ENCODE data around the gene ATG12.

DNA sequence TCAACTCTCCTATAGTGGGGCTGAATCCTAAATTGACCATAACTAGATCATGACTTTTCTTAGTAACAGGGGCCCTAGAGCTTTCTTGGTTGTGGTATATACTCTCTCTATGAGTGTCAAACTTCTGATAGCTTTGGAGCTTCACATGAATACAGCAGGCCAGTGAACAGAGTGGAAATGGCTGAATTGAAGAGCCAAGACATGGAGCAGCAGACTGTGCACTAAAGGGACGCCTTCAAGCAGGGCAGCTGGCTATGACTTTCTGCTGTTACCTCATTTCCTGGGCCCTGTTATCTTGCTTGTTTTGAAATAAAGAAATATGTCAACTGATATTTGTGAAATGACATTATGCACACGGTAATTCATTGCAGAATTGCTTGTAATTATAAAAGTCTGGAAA, 41.3 kb downstream of the ATG12 start:
- TF ChIP-seq, protein P1, sequence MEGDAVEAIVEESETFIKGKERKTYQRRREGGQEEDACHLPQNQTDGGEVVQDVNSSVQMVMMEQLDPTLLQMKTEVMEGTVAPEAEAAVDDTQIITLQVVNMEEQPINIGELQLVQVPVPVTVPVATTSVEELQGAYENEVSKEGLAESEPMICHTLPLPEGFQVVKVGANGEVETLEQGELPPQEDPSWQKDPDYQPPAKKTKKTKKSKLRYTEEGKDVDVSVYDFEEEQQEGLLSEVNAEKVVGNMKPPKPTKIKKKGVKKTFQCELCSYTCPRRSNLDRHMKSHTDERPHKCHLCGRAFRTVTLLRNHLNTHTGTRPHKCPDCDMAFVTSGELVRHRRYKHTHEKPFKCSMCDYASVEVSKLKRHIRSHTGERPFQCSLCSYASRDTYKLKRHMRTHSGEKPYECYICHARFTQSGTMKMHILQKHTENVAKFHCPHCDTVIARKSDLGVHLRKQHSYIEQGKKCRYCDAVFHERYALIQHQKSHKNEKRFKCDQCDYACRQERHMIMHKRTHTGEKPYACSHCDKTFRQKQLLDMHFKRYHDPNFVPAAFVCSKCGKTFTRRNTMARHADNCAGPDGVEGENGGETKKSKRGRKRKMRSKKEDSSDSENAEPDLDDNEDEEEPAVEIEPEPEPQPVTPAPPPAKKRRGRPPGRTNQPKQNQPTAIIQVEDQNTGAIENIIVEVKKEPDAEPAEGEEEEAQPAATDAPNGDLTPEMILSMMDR (IDR thresholded peaks at IDR 0.05): no peak
- TF ChIP-seq EP300 (IDR thresholded peaks at IDR 0.05): no peak
- TF ChIP-seq POLR2AphosphoS5 (IDR thresholded peaks at IDR 0.05): no peak
- TF ChIP-seq POLR2A (IDR thresholded peaks at IDR 0.05): no peak
